ENCODE data around the gene ZCCHC24.
A peak's percentile ranks its signal among the peaks of the same experiment; 100 is the strongest.

ZCCHC24 gene

DNA sequence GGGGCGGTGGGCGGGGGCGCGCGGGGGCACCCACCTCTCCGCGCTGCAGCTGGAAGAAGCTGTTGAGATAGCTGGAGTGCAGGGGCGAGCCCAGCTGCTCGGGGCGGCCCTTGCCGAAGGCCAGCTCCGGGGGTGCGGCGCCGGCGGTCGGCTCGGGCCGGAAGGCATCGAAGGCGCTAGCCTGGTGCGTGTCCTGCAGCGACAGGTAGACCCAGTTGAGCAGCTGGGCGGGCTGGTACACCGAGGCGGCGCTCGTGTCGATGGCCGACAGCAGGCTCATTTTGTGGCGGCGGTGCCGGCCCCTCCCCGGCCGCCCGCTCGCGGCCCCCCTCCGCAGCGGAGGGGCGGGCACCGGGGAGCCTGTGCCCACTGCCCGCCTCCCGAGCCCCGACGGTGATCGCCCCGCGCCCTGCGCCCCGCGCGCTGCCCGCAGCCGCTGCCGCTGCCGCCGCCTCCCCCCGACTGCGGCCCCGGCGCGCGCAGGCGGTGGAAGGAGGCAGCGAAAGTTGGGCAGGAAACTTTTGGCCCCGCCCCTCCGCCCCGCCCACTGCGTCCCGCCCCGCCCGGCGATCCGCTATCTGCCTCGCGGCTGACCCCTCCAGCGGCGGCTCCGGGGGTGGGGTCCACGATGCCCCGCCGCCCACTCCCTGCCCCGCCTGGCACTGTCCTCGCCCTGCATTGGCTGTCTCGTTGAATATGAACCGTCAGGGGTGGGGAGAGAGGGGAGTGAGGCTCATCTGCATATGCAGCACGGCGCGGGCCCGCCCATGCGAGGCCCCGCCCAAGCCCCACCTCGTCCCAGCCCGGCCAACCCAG, at the start of gene ZCCHC24:
Gene ZCCHC24, minus strand, starts transcription at position 464 of the 816 bp plus-strand sequence. Its CDS starts 184 bp downstream, at position 280.
- peak; percentile 98 for DNase-seq (ENCODE audit: low spot score)

DNA sequence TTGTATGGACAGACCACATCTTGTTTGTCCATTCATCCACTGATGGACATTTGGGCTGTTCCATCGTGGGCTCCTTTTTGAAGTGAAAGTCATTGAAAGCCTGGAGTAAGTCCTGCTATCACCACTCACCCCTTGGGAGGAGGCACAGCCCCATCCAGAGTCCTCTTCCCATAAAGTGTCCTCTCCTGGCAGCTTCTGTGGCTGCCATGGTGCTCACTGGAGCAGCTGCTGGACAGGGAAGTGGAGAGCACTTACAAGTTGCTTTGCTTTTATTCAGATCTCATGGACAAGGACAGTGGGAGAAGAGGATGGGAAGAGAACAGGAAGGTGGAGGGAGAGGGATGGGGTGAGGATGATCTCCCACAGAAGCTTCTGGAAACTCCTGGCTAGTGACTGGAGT, 48.4 kb upstream of the ZCCHC24 start:
- no peak for DNase-seq (ENCODE audit: low spot score)

DNA sequence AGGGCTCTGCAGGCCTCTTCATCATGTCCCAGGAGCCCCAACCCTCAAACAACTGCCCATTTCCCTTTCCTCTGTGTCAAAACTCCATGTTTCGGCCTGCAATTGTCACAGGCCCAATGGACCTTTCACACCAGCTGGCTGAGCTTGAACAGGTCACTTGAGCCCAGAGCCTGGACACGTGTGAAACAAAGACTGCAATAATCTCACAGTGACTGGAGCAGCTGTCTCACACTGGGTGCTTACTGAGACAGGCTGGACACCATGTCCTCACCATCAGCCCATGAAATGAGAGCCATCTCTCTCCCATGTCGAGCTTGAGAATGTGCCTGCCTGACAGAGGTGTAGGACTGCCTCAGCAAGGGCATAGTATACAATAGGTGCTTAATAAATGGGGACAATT, 47.4 kb upstream of the ZCCHC24 start:
- DNase-seq (ENCODE audit: low spot score) = no peak

DNA sequence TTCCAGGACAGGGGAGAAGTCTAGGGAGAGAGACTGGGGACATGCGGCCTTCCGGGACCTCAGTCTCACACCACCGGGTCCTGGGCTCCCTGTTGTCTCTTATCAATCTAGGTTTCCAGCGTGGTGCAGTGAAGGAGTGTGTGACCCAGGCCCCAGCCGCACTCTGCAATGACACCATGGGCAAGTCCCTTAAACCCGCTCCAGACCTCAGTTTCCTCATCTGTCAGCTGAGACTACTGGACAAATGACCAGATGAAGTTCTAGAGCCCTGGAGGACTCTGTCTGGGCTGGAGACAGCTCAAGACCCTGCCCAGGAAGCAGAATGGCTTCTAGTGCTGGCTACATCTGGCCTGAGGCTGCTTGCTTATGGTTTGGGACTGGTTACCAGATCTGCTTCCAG, 46.8 kb upstream of the ZCCHC24 start:
- DNase-seq (ENCODE audit: low spot score) = no peak

DNA sequence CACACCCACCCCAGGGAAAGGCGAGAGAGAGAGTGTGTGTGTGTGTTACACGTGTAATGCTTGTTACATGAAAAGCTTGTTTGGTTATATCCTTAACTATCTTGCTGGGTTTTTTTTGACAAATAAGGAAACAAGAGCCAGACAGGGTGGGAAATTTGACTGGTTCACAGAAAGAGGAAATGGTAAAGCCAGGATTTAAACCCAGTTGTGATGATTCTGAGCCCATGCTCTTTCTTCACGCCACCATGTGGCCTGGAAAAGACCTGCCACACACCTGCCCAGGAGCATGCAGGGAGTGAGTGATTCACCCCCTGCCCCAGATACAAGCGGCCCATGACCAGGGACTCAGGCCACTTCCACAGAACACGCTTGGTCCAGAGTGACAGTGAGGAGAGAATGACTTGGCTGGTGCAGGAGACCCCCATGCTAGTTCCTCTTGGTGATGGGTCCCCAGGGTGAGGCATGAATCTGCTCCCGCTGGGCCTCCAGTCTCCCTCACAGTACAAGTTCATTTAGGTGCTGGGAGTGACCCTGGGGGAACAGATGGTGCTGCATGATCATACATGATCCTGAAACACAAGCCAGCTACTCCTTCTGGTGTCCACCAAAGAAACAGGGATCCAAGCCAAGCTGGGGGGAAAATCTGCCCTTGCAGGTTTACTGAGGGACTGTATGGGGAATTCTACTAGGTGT, 45.9 kb upstream of the ZCCHC24 start:
- no peak for DNase-seq (ENCODE audit: low spot score)

DNA sequence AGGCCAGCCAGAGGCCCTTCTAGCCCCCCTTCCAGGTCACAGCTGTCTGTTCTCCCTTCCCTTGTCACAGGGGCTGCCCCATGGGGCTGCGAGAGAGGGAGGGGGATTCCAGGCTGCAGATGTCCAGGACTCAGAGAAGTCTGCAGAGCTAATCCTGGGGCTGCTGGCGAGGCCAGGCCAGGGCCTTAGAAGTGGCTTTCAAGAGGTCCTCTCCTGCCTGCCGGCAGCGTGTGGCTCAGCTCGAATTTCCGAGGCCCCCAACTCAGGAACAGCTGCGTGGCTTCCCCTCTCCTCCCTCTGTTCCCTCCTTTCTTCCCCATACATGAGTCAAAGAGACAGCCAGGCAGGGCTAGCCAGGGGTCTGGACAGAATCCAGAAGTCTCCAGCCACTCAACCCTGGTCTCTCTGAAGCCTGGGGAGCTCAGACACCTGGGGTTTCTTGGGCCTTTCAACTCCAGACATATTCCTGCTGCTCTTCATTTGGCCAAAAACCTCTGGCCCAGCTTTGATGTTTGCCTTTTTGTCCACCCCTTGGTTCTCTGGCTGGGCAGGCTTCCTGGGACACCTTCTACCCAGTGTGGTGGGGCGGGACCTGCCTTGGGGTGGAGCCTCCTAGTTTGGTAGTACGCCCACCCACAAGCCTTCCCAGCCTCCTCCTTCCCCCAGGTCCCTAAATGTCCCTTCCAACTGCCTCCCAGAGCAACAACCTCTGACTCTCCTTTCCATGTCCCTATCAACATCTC, 45.1 kb upstream of the ZCCHC24 start:
- DNase-seq (ENCODE audit: low spot score) = peak; percentile 41

DNA sequence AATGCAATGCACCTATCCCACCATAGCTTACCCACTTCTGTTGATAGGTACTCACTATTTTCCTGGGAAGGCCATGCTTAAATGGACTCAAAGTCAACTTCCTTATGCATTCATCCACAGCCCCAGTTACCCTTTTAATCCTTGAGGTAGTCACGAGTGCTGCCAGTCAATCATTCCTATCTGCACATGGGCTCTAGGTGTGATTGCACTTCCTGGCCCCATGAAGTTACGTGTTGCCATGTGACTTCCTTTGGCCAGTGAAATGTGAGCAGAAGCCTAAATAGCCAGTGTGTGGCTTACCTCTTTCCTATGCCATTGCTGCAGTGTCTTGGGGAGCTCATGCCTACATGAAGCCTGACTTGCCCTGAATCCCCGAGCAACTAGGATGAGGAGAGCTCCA, 43.4 kb upstream of the ZCCHC24 start:
- DNase-seq (ENCODE audit: low spot score) = no peak

DNA sequence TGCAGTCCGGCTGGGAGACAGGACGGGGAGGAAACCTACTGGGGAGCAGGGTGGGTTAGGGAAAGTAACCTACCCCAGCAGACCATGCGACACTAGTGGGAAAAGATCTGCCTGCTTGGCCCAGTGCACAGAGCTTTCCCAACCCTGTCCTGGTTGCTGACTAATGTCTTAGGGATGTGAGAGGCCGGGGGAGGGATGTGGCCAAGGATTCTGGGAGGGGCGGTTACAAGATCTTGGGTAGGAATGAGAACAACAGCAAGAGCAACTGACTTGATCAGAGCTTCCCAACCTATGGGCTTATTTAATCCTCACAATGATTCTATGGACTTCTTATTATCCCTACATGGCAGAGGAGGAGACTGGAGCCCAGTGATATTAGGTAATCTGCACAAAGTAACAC, 42.9 kb upstream of the ZCCHC24 start:
- peak; percentile 97 for DNase-seq (ENCODE audit: low spot score)

DNA sequence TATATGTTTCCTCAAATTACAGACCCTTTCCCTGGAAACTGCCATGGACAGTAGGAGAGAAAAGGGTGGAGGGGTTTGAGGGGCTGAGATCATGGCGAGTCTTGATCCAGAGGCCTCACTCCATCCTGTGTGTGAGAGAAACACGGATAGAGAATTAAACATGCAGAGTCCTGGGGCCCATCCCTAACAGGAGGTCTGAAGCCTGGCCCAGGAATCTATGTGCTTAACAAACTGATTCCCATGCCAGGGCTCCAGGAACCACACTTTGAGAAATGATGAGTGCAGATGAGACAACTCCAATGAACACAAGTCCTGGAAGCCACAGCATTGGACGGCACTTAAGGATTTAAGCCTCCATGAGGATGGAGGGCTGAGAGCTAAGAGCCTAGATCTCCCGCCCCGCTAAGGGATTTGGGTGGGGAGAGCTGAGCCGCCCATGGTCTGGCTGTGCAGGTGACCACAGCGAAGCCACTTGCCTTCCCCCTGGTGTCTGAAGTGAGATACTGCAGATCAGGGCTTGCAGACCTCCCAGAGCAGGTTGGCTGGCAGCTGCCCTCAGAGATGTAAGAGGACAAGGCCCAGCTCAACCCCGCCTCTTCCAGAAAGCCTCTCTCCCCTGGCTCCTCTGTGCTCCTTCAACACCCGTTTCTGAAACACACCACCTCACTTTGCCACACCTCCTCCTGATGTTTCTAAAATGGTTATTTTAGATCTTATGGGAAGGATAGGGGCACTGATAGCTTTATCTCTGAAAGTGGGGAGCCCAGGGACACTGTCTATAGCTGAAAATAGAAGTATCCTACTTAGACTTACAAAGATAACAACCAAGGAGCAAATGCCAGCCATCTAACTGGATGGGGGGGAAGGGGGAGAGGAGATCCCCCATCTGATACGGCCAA, 42.1 kb upstream of the ZCCHC24 start:
- peak; percentile 57 for DNase-seq (ENCODE audit: low spot score)

DNA sequence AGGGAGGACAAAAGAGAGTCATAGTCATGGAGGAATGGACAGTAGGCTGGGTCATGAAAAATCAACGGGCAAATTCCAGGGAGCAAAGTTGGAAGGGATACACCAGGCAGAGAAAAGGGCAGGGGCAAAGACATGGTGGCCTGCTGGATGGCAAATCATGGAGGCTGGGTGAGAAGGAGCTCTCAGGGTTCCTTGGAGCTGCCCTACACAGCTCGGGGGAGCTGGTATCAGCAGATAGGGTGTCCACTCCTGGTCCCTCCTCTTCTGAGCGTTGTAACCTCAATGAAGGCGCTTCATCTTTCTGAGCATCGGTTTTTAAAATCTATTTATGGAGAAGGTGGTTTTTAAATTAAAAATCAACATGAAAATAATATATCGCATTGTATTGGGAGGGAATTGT, 39.1 kb upstream of the ZCCHC24 start:
- DNase-seq (ENCODE audit: low spot score) = no peak

DNA sequence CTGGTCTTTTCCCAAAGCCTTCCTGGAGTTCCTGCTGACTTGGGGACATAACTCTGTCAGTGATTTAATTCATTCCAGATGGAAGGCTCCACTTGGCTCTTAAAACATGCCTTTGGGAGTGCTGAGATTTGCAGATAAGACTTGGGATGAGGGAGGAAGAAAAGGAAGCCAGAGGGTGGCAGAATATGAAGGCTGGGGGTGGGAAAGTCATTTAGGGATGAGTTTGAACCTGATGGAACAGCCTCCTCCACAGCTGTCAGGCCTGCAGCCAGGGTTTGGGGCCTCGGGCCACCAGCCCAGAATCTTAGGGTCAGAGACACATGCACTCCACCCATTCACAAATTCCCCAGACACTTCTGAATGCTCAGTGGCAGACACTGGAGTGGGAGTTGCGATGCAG, 38.5 kb upstream of the ZCCHC24 start:
- peak; percentile 69 for DNase-seq (ENCODE audit: low spot score)

DNA sequence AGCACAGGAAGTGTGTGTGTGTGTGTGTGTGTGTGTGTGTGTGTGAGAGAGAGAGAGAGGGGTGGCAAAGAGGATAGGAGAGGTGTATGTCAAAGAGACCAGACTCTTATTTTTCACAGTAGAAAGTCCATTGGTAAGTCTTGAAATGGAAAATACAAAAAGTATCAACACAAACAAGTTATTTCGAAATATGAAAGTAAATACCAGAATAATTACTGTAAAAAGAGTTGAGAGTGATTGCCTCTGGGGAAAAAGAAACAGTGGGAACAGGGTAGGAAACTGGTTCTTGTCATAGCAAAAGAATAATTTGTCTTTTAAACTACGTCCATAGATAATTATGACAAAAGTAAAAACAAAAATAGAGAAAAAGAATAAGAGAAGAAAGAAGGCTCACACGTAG, 37.9 kb upstream of the ZCCHC24 start:
- peak; percentile 39 for DNase-seq (ENCODE audit: low spot score)

DNA sequence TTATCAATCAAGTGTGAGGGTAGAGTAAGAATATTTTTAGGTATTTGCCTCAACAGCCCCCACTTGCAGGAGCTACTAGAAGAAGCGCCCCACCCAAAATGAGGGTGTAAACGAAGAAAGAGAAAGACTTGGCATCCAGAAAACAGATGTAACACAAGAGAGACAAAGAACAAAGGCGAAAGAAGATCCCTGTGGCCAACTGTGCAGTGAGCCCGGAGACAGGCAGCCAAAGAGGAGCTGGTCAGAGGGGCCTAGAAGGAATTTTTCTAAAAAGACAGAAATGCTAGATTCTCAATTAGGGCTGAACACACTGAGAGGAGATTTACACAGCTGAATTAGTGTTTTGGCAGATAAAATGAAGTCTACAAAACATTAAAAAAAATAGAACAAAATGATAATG, 37.3 kb upstream of the ZCCHC24 start:
- DNase-seq (ENCODE audit: low spot score) = no peak

DNA sequence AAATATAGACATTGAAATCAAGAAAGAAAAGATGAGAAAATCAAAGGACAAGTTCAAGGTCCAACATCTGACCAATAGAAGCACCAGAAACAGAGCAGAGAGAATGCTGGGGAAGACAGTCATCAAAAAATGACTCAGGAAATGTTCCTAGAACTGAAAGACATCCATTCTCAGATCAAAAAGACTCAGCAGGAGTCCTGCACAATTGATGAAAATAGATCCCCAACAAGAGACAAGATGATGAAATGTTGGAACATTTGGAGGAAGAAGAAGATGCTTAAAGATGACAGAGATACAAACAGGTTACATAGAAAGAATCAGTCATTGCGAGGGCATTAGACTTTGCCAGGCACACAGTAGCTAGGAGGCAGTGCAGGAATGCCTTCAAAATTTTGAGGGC, 36.9 kb upstream of the ZCCHC24 start:
- no peak for DNase-seq (ENCODE audit: low spot score)

DNA sequence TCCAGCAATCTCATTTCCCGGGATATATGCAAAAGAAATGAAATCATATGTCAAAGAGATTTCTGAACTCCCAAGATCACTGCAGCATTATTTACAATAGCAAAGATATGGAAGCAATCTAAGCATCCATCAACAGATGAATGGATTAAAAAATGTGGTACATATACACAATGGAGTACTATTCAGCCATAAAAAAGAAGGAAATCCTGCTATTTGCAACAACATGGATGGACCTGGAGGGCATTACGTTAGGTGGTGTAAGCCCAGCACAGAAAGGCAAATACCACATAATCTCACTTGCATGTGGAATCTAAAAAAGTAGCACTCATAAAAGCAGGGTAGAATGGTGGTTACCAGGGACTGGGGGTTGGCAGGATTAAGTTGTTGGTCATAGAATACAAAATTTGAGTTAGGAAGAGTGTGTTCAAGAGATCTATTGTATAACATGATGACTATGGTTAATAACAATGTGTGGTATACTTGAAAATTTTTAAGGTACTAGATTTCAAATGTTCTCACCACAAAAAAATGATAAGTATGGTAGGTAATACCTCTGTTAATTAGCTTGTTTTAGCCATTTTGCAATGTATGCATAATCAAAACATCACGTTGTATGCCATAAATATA, 34.0 kb upstream of the ZCCHC24 start:
- DNase-seq (ENCODE audit: low spot score) = no peak

DNA sequence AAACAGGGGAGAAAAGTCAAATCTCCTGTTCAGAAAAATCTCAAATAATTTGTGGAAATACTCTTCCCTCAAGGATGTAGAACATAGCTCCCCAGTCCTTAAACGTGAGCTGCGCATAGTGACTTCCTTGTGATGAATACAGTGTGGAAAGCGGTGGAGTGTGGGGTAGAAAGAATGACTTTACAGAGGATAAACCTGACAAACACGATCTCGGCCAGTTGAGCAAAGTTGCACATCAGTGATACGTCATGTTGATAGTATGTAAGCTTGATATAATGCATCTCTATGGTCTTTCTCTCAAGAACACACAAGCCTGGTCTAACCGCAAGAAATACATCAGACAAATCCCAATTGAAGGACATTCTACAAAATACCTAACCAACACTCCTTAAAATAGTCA, 32.0 kb upstream of the ZCCHC24 start:
- no peak for DNase-seq (ENCODE audit: low spot score)

DNA sequence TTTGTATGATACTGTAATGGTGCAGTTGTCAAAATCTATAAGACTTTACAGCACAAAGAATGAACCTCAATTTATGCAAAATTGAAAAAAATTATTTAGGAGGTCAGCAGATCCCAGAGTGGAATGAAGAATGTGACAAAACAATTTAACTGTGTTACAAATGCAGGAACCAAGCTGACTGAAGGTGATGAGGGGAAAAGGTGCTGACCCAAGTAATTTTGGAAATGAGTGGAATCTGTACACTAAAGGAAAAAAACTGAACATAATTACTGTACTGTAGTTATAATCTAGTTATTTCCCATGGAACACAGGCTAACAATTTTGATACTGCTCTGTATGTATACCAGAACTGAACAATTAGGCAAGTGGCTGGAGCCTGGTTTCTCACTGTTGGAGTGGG, 31.2 kb upstream of the ZCCHC24 start:
- DNase-seq (ENCODE audit: low spot score) = no peak

DNA sequence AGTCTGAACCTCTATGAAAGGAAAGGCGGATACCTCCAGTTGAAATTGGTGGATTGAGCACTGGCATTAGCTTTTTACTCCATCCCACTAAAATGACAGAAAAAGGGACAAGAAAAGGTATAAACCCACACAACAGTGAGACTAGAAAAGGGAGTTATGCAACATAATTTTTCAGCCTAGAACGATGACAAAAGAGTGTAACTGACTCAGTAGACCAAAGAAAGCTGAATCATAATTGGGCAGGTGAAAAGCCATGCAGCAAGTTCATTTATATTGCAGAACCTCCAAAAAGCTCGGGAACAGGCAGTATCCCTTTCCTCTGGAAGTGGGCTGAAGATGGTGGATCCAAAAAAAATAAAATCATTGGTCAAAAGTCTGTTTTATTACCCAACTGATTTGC, 30.5 kb upstream of the ZCCHC24 start:
- no peak for DNase-seq (ENCODE audit: low spot score)

DNA sequence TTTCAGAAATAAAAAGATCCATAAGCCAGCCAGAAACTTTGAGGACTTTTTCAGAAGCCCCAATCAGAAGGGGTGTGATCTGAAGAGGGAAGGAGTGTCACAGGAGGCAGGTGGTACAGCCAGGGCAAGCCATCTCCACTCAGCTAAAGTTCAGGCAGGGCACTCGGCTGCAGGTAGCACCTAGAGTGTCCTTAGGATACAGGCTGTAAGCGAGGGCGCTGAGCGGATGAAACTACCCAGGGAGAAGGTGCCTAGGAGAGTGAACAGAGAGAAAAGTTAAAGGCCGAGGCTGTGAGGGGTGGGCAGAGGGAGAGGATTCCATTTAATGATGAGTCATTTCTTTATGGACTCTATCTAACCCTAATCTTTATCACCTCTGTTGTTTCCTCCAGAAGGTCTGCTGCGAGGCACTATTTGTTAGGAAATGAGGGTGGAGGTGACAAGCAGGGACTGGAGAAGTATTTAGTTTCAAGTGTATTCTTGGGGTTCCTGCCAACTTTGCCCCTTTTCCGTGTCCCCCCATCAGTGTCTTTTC, 29.8 kb upstream of the ZCCHC24 start:
- DNase-seq (ENCODE audit: low spot score) = no peak

DNA sequence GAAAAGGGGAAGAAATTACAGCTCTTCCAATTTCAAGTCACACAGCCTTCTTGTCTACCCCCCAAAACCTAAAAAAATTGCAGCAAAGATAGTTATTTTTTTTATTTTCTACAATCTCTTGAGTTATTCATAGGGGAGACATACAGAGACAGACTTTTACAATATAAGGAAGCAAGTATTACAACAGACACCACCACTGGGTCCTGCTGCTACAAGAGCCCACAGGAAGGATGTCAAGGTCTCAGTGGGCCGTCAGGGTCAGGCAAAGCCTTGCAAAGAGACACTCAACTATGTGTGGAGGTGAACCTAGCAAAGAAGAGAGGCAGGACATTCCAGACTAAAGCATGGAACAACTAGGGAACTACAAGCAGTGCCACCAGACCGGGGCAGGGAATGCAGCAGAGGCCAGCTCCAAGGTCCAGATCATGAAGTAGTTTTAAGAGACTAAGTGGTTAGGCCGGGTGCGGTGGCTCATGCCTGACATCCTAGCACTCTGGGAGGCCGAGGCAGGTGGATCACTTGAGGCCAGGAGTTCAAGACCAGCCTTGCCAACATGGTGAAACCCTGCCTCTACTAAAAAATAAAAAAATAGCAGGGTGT, 28.2 kb upstream of the ZCCHC24 start:
- DNase-seq (ENCODE audit: low spot score) = no peak

DNA sequence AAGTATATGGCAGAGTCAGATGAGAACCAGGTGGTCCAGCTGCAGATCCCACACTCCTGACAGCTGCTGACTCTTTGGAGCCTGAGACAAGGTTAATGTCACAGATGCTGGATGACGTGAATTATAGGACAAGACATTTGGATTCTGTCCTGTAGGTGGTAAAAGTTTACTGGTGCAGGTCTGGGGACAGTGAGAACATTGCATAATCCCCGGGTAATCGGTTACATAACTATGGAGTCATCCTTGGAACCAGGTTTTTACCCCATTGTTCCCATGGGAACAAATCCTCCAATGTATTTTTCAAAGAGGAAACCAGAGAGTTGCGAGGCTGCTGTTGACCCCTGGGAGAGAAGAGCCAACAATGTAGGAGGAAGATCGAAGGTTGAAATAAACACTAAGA, 27.5 kb upstream of the ZCCHC24 start:
- DNase-seq (ENCODE audit: low spot score) = peak; percentile 32

All from AG08395 (cell line).